Measurements from ENCODE around the gene FAM20C. TPM values are rescaled to one million over a fixed set of nuclear protein-coding genes. Genes with fewer than 3 reads are reported as not detected.

Gene FAM20C
- total and polyA plus RNA-seq, 7 donors = 3.0 to 51.3 (median 21.0) TPM

- Histone ChIP-seq H3K9me3 (no peaks in the 10 kb centered on the region), H3K27ac (no peak overlapping the region), H3K27me3 (no peaks in the 10 kb centered on the region), H3K36me3 (no peaks in the 10 kb centered on the region), H3K4me1 (peaks cover 0 to 20% (median 16%) of the 10 kb centered on the region in 4 donors), H3K4me3 (no peak overlapping the region)
- WGBS, 2 donors = 90 to 92% methylated on average over 16 of the region's 16 CpGs
- peak; percentile 48 for DNase-seq
- intact Hi-C loops (cut with DNase I) = no loop called here
- no peak for TF ChIP-seq EP300 (IDR thresholded peaks at IDR 0.05)
- no peak for TF ChIP-seq POLR2A (IDR thresholded peaks at IDR 0.05)
- no peak for TF ChIP-seq POLR2AphosphoS5 (IDR thresholded peaks at IDR 0.05)
Observed at GRCh38 chr7:171912-172515, 20.4 kb upstream of the FAM20C start.

- intact Hi-C loops (cut with DNase I) = no loop called here
- H3K36me3 ChIP-seq = no peaks in the 10 kb centered on the region
- H3K4me1 ChIP-seq = peaks cover 0 to 20% (median 16%) of the 10 kb centered on the region in 4 donors
- DNase-seq = no peak
- TF ChIP-seq CTCF (IDR thresholded peaks at IDR 0.05) (no peak), POLR2AphosphoS5 (IDR thresholded peaks at IDR 0.05) (no peak), POLR2A (IDR thresholded peaks at IDR 0.05) (no peak), EP300 (IDR thresholded peaks at IDR 0.05) (no peak)
- no peak overlapping the region for H3K4me3 ChIP-seq
- WGBS, 2 donors = 89 to 91% methylated on average over 29 of the region's 29 CpGs
- no peak overlapping the region for H3K27ac ChIP-seq
- no peaks in the 10 kb centered on the region for H3K9me3 ChIP-seq
- no peaks in the 10 kb centered on the region for H3K27me3 ChIP-seq
Observed at GRCh38 chr7:173209-173918, 19.0 kb upstream of the FAM20C start.

GRCh38 chr7:174716-175115 lies 17.7 kb upstream of the FAM20C start:
- no peak for DNase-seq
- peaks cover 0 to 20% (median 16%) of the 10 kb centered on the region in 4 donors for H3K4me1 ChIP-seq
- peak overlapping the region; percentile 62 to 69 (median 68) for H3K27ac ChIP-seq
- H3K4me3 ChIP-seq = no peak overlapping the region
- no peaks in the 10 kb centered on the region for H3K9me3 ChIP-seq
- intact Hi-C loops (cut with DNase I) = no loop called here
- TF ChIP-seq POLR2AphosphoS5 (IDR thresholded peaks at IDR 0.05) (peak in 2 of 4 donors; percentile 50 to 52), EP300 (IDR thresholded peaks at IDR 0.05) (no peak)
- 82 to 84% methylated on average over 2 of the region's 2 CpGs for WGBS, 2 donors
- H3K36me3 ChIP-seq = no peaks in the 10 kb centered on the region
- no peaks in the 10 kb centered on the region for H3K27me3 ChIP-seq

DNA sequence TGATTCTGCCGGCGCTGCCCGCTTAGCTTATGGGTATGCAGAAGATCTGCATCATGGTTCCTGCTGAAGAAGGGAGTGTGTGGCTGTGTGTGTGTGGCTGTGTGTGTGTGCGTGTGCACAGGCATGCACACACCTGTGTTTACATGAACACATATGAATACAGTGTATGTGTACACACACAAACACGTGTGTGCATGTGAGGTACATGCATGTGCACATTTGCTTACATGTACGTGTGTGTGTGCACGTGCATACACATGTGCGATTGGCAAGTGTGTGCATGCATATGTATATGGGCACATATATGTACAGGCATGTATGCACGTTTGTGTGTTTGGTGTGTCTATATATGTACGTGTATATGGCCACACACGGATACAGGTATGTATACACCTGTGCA lies 16.4 kb upstream of the FAM20C start:
- WGBS, 2 donors = 93 to 95% methylated on average over 11 of the region's 11 CpGs
- Histone ChIP-seq H3K27ac (no peak overlapping the region), H3K4me3 (no peak overlapping the region), H3K4me1 (peaks cover 0 to 26% (median 16%) of the 10 kb centered on the region in 4 donors), H3K27me3 (no peaks in the 10 kb centered on the region), H3K36me3 (no peaks in the 10 kb centered on the region), H3K9me3 (no peaks in the 10 kb centered on the region)
- no peak for DNase-seq
- TF ChIP-seq POLR2A (IDR thresholded peaks at IDR 0.05) (no peak), POLR2AphosphoS5 (IDR thresholded peaks at IDR 0.05) (no peak)
- intact Hi-C loops (cut with DNase I) = no loop called here

DNA sequence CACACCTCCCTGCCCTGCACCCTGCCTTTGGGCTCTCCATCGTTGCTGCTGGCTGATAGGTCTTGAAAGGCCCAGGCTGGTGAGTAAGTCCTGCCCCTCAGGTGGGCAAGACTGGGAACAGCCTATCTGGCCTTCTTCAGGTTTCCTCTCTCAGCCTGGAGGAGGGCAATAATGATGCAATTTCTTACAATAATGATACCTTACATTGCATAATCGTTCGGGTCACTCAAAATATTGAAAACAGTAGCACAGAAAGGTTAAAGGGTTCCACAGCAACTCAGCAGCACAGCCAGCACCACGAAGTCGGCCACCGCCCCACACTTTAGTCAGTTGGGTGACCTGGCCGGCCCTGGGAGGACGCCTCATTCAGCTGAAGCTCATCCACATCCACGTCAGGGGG lies 16.0 kb upstream of the FAM20C start:
- WGBS, 2 donors = 84 to 88% methylated on average over 9 of the region's 9 CpGs

More for the DNA sequence above, 16.0 kb upstream of the FAM20C start:
- intact Hi-C loops (cut with DNase I) = no loop called here
- no peak for DNase-seq
- Histone ChIP-seq H3K4me1 (peaks cover 0 to 26% (median 16%) of the 10 kb centered on the region in 4 donors), H3K27me3 (no peaks in the 10 kb centered on the region), H3K4me3 (no peak overlapping the region), H3K27ac (no peak overlapping the region), H3K9me3 (no peaks in the 10 kb centered on the region), H3K36me3 (no peaks in the 10 kb centered on the region)
- TF ChIP-seq POLR2AphosphoS5 (IDR thresholded peaks at IDR 0.05) = no peak
- no peak for TF ChIP-seq CTCF (IDR thresholded peaks at IDR 0.05)
- TF ChIP-seq POLR2A (IDR thresholded peaks at IDR 0.05) = no peak
- no peak for TF ChIP-seq EP300 (IDR thresholded peaks at IDR 0.05)
